OCI-LY3 (cell line): Measurements from ENCODE around the gene SLC6A13.

Source experiments
- CTCF ChIP-seq: fragments of 200-600, 300-600 bp; sonication (generic); IDR thresholded peaks from 2 replicates; pipeline ENCODE4 v1.5.1; 2014; ENCODE audit warnings: antibody characterized with exemption, low read length, low read depth
- EZH2phosphoT487 ChIP-seq: fragments of 200-600 bp; shearing (Covaris generic); IDR thresholded peaks from 2 replicates; pipeline ENCODE4 v1.6.1; 2018; ENCODE audit warnings: antibody characterized with exemption, mixed run types, low read depth

- no peak for TF ChIP-seq CTCF
- TF ChIP-seq EZH2phosphoT487: no peak
Observed at GRCh38 chr12:236445-236844, 26.2 kb downstream of the SLC6A13 start.
